GM18873 (cell line): ENCODE measurements around the gene TCEA3.

Source experiments
- ATAC-seq: cut with Tn5 transposase; IDR thresholded peaks from one replicate; pipeline ENCODE4 v1.9.1; 2021; ENCODE audit warnings: mild to moderate bottlenecking, moderate library complexity, moderate number of reproducible peaks; ENCODE audit not compliant: unreplicated experiment, low FRiP score

TCEA3 gene

DNA sequence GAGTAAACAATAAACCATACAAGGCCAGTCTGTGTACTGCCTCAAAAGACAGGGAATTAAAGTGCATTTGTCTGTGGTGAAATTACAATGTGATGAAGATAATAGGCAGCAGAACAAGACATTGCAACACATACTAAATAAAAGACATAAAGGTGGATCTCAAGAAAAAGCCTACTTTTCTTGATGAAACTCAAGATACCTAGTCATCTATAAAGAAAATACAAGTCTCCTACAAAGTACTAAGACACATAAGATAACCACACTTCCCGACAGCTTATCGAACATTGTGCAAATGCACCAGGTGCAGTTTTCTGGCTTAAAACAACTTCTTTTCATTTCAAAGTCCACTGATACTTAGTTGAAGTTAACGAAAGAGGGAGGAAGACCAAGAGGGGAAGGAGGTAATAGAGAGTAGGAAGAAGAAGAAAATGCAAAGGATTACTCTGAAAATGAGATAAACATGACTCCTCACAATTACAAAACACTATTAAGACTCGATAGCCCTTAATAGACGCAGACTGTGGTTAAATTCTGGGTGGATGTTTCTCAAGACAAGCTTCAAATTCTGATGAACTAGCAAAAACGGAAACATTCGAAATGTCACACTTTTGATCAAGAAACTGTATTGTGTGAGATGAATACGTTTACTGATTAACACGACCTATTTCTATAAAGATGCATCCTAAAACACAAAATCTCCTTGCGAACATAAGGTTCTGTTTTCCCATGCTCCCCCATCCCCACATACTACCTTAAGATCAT is 82.4 kb downstream of the TCEA3 start:
- no peak for ATAC-seq

DNA sequence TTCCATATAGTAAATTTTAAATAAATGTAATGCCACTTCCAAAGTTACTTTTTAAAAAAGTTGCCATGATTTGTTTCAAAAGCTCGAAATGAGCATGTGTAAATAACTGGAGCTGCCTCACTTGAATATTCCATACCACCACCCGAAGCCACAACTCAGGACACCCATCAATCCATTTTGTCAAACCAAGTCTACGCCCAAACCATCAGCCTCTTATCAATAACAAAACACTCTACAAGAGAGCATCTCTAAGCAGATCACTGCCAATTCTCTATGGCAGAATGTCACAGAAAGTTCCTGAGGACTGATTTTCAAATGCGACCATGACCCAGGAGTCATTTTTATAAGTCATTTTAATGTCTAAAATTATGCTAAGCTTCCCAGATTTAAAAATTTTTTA is 84.9 kb downstream of the TCEA3 start:
- no peak for ATAC-seq

DNA sequence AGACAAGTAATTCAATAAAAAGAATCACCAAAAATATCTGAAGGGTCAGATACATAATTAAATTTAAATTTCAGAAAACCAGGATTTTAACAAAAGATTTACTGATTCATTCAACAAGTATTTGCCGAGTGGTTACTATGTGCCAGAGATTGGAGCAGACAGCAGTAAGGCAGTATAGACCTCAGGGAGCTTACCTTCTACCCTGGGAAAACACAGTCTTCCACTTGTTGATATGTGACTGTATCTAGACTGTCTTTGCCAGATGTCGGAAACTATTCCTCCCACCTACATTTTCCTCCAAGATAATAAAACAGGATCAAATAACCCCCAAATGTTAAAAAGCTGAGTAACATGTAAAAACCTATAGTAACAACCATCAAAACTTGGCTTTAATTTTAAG is 86.7 kb downstream of the TCEA3 start:
- ATAC-seq: no peak

DNA sequence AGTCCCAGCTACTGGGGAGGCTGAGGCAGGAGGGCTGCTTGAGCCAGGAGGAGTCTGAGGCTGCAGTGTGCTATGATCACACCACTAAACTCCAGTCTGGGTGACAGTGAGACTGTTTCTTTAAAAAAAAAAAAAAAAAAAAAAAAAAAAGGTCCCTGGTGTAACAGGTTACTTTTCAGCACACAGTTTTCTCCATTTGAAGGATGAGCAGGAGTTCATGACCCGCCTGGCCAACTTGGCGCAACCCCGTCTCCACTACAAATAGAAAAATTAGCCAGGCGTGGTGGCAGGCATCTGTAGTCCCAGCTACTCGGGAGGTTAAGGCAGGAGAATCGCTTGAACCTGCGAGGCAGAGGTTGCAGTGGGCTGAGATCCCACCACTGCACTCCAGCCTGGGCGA is 92.8 kb downstream of the TCEA3 start:
- ATAC-seq: no peak
